ENCODE data around the gene SLC35B2. TPM values are rescaled to one million over a fixed set of nuclear protein-coding genes. Genes with fewer than 3 reads are reported as not detected.

Gene SLC35B2
- total and polyA plus RNA-seq, 9 of the 15 experiments (the other 6 are each of a cell fraction or from before 2014, with no cell fraction given), result 14.5 to 59.1 (median 47.1) TPM

DNA sequence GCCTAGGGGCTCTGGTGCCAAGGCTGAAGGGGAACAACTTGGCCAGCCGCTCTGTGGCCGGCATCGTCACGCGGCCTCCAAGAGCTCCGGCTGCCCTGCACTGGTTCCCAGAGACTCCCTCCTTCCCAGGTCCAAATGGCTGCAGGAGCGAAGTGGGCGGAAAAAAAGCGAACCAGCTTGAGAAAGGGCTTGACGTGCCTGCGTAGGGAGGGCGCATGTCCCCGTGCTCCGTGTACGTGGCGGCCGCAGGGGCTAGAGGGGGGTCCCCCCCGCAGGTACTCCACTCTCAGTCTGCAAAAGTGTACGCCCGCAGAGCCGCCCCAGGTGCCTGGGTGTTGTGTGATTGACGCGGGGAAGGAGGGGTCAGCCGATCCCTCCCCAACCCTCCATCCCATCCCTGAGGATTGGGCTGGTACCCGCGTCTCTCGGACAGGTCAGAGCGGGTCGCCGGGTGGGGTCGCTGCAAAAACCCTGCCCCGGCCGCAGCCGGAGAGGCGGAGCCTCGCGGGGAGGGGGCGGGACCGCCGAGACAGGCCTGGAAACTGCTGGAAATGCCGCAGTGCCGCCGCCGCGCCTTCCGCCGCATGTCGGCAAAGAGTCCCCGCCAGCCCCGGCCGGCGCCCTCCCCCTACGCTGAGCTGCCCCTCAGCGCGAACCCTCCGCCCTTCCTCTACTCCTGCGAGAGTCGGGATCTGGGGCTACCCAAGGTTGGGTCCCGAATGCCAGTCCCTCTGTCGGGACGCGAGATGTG lies 11.2 kb downstream of the SLC35B2 start (continued):
- TF ChIP-seq, protein P1, sequence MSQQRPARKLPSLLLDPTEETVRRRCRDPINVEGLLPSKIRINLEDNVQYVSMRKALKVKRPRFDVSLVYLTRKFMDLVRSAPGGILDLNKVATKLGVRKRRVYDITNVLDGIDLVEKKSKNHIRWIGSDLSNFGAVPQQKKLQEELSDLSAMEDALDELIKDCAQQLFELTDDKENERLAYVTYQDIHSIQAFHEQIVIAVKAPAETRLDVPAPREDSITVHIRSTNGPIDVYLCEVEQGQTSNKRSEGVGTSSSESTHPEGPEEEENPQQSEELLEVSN (IDR thresholded peaks at IDR 0.05; ENCODE audit: borderline replicate concordance in 1 of 2, extremely low read depth in 1 of 2, insufficient read depth in 1 of 2, insufficient read length in 1 of 2, low read depth in 1 of 2, low read length in 1 of 2, poor library complexity in 1 of 2, severe bottlenecking in 1 of 2), result peak in 1 of 2 experiments; percentile 13
- TF ChIP-seq L3MBTL2 (IDR thresholded peaks at IDR 0.05), result peak; percentile 30; the same call in 1 of the 2 replicates
- TF ChIP-seq, protein P2, sequence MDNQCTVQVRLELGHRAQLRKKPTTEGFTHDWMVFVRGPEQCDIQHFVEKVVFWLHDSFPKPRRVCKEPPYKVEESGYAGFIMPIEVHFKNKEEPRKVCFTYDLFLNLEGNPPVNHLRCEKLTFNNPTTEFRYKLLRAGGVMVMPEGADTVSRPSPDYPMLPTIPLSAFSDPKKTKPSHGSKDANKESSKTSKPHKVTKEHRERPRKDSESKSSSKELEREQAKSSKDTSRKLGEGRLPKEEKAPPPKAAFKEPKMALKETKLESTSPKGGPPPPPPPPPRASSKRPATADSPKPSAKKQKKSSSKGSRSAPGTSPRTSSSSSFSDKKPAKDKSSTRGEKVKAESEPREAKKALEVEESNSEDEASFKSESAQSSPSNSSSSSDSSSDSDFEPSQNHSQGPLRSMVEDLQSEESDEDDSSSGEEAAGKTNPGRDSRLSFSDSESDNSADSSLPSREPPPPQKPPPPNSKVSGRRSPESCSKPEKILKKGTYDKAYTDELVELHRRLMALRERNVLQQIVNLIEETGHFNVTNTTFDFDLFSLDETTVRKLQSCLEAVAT (IDR thresholded peaks at IDR 0.05), result peak; percentile 18 to 74; a peak in 2 of 4 replicates
- TF ChIP-seq HOXB6 (CRISPR knock-in tag; IDR thresholded peaks at IDR 0.05; ENCODE audit: borderline replicate concordance), result no peak
- no peak for TF ChIP-seq RBM34 (IDR thresholded peaks at IDR 0.05; ENCODE audit: borderline replicate concordance, insufficient read depth, low read length)
- TF ChIP-seq PPARD (CRISPR knock-in tag; IDR thresholded peaks at IDR 0.05), result no peak
- TF ChIP-seq U2AF1 (optimal IDR thresholded peaks at IDR 0.05; ENCODE audit: low read depth, low read length), result peak; percentile 56
- TF ChIP-seq CBX1 (IDR thresholded peaks at IDR 0.05; ENCODE audit: low read depth), result peak; percentile 81; the same call in 1 of the 2 replicates
- no peak for TF ChIP-seq CHCHD3 (CRISPR knock-in tag; IDR thresholded peaks at IDR 0.05)
- TF ChIP-seq, protein P3, sequence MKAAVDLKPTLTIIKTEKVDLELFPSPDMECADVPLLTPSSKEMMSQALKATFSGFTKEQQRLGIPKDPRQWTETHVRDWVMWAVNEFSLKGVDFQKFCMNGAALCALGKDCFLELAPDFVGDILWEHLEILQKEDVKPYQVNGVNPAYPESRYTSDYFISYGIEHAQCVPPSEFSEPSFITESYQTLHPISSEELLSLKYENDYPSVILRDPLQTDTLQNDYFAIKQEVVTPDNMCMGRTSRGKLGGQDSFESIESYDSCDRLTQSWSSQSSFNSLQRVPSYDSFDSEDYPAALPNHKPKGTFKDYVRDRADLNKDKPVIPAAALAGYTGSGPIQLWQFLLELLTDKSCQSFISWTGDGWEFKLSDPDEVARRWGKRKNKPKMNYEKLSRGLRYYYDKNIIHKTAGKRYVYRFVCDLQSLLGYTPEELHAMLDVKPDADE (conservative IDR thresholded peaks at IDR 0.05; ENCODE audit: control insufficient read depth, low read depth, low read length), result peak; percentile 84
- TF ChIP-seq, protein P4, sequence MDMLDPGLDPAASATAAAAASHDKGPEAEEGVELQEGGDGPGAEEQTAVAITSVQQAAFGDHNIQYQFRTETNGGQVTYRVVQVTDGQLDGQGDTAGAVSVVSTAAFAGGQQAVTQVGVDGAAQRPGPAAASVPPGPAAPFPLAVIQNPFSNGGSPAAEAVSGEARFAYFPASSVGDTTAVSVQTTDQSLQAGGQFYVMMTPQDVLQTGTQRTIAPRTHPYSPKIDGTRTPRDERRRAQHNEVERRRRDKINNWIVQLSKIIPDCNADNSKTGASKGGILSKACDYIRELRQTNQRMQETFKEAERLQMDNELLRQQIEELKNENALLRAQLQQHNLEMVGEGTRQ (CRISPR knock-in tag; IDR thresholded peaks at IDR 0.05), result no peak
- peak; percentile 97 for TF ChIP-seq HMGN3 (IDR thresholded peaks at IDR 0.05; ENCODE audit: borderline replicate concordance, extremely low read depth, insufficient read length, low read depth, low read length)
- peak; percentile 45 to 66; a peak in 1 of 4 replicates for TF ChIP-seq RCOR1 (IDR thresholded peaks at IDR 0.05; ENCODE audit: borderline replicate concordance in 1 of 2, low read depth in 2 of 2, low read length in 2 of 2)
- 0 out of 2 replicates have a peak, but pooled peaks have one; percentile 48 for TF ChIP-seq SREBF2 (CRISPR knock-in tag; IDR thresholded peaks at IDR 0.05)
- peak; percentile 27; the same call in 1 of the 2 replicates for TF ChIP-seq TCF3 (CRISPR knock-in tag; IDR thresholded peaks at IDR 0.05)
- TF ChIP-seq, protein P5, sequence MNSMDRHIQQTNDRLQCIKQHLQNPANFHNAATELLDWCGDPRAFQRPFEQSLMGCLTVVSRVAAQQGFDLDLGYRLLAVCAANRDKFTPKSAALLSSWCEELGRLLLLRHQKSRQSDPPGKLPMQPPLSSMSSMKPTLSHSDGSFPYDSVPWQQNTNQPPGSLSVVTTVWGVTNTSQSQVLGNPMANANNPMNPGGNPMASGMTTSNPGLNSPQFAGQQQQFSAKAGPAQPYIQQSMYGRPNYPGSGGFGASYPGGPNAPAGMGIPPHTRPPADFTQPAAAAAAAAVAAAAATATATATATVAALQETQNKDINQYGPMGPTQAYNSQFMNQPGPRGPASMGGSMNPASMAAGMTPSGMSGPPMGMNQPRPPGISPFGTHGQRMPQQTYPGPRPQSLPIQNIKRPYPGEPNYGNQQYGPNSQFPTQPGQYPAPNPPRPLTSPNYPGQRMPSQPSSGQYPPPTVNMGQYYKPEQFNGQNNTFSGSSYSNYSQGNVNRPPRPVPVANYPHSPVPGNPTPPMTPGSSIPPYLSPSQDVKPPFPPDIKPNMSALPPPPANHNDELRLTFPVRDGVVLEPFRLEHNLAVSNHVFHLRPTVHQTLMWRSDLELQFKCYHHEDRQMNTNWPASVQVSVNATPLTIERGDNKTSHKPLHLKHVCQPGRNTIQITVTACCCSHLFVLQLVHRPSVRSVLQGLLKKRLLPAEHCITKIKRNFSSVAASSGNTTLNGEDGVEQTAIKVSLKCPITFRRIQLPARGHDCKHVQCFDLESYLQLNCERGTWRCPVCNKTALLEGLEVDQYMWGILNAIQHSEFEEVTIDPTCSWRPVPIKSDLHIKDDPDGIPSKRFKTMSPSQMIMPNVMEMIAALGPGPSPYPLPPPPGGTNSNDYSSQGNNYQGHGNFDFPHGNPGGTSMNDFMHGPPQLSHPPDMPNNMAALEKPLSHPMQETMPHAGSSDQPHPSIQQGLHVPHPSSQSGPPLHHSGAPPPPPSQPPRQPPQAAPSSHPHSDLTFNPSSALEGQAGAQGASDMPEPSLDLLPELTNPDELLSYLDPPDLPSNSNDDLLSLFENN (IDR thresholded peaks at IDR 0.05; ENCODE audit: low read depth in 2 of 2, low read length in 2 of 2), result 0 out of 4 replicates have a peak, but pooled peaks of 1 of the 2 experiments have one; percentile 8
- TF ChIP-seq CHD2 (IDR thresholded peaks at IDR 0.05; ENCODE audit: low read depth, low read length), result peak; percentile 87
- TF ChIP-seq ZBTB17 (CRISPR knock-in tag; IDR thresholded peaks at IDR 0.05), result peak; percentile 24; the same call in 1 of the 2 replicates

Data from K562 (cell line).